ENCODE results near the gene KRTAP5-4. TPM values are rescaled to one million over a fixed set of nuclear protein-coding genes. Genes with fewer than 3 reads are reported as not detected.
"Not testable (repeated sequence)": the region's sequence is repeated elsewhere in the genome, so short reads cannot be mapped to it uniquely, and the experiment has no call there.

Gene KRTAP5-4
- total and polyA plus RNA-seq, 11 donors, result not detected

DNA sequence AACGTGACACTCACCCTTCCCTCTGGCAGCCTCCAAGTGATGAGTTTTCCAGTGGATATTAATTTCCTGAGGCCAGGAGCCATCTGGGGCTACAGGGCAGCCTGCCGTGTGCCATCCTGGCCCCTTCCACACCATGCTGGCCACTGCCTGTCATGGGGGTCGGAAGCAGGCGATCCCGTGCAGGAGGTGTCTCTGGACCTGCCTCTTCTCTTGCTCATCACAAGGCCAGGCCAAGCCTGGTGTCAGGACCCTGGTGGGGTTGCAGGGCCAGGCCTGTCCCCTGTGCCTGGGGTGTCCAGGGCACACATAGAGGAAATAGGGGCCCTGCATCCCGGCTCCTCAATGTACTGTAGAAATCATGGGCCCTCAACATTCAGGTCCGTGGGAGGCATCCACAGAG is 17.2 kb downstream of the KRTAP5-4 start:
- H3K27ac ChIP-seq, result no peak overlapping the region
- H3K9me3 ChIP-seq, result no peaks in the 10 kb centered on the region
- no peak overlapping the region for H3K4me3 ChIP-seq
- peaks cover 0 to 10% (median 0%) of the 10 kb centered on the region in 12 donors for H3K4me1 ChIP-seq
- ATAC-seq (no peak), DNase-seq (no peak)
- H3K27me3 ChIP-seq, result peaks cover 0 to 27% (median 5%) of the 10 kb centered on the region in 9 donors
- H3K36me3 ChIP-seq, result no peaks in the 10 kb centered on the region
- no peak for TF ChIP-seq POLR2A (IDR thresholded peaks at IDR 0.05)
- TF ChIP-seq, protein P1, sequence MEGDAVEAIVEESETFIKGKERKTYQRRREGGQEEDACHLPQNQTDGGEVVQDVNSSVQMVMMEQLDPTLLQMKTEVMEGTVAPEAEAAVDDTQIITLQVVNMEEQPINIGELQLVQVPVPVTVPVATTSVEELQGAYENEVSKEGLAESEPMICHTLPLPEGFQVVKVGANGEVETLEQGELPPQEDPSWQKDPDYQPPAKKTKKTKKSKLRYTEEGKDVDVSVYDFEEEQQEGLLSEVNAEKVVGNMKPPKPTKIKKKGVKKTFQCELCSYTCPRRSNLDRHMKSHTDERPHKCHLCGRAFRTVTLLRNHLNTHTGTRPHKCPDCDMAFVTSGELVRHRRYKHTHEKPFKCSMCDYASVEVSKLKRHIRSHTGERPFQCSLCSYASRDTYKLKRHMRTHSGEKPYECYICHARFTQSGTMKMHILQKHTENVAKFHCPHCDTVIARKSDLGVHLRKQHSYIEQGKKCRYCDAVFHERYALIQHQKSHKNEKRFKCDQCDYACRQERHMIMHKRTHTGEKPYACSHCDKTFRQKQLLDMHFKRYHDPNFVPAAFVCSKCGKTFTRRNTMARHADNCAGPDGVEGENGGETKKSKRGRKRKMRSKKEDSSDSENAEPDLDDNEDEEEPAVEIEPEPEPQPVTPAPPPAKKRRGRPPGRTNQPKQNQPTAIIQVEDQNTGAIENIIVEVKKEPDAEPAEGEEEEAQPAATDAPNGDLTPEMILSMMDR (IDR thresholded peaks at IDR 0.05), result no peak
- intact Hi-C loops (cut with DNase I), result no loop called here
- 76 to 87% (median 83%) methylated on average over 1 to 7 of the region's 7 CpGs for WGBS, 4 donors

DNA sequence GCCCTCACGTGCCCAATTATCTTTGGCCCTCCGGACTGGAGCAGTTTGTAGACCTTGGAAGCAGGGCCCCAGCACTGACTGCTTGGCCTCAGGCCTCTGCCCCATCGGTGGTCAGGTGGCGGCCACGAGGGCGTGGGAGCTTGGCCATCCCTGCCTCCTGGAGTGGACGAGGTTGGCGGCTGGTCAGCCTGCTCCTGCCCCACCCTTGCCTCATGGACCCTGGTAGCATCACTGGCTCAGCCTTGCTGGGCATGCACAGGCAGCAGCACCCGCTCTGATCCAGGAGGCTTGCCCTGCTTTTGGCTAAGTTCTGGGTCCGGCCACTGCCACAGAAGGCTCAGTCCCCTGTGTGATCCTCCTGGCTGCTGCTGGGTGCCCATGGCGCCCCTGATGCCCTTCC is 17.8 kb downstream of the KRTAP5-4 start:
- 91 to 95% (median 93%) methylated on average over 11 of the region's 11 CpGs for WGBS, 4 donors
- Histone ChIP-seq H3K27me3 (peaks cover 0 to 27% (median 5%) of the 10 kb centered on the region in 9 donors), H3K4me3 (no peak overlapping the region), H3K9me3 (no peaks in the 10 kb centered on the region), H3K4me1 (peaks cover 0 to 10% (median 0%) of the 10 kb centered on the region in 12 donors), H3K27ac (no peak overlapping the region), H3K36me3 (no peaks in the 10 kb centered on the region)
- no peak for TF ChIP-seq POLR2A (IDR thresholded peaks at IDR 0.05)
- TF ChIP-seq, protein P1 (IDR thresholded peaks at IDR 0.05), result no peak
- no peak for DNase-seq
- intact Hi-C loops (cut with DNase I), result no loop called here
- ATAC-seq, result peak in 1 of 4 donors; percentile 10

DNA sequence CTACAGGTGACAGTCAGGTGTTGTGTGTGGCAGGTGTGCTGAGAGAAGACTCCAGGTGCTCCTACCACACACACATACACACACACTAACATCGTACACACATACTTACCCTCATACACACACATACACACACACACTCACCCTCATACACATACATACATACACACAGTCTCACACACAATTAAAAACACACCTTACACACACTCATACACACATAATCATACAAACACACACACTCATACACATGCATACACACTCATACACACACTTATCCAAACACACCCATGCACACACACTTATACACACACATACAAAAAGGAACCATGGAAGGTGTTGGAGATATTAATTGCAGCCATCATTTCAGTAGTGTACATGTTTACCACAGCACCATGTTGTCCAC is 18.3 kb downstream of the KRTAP5-4 start:
- H3K4me3 ChIP-seq, result no peak overlapping the region
- H3K9me3 ChIP-seq, result no peaks in the 10 kb centered on the region
- WGBS, 4 donors, result 78 to 87% (median 84%) methylated on average over 1 of the region's 1 CpG
- no peak for DNase-seq
- intact Hi-C loops (cut with DNase I), result no loop called here
- no peaks in the 10 kb centered on the region for H3K36me3 ChIP-seq
- ATAC-seq, result no peak
- TF ChIP-seq, protein P1 (IDR thresholded peaks at IDR 0.05), result no peak
- H3K27me3 ChIP-seq, result peaks cover 0 to 27% (median 5%) of the 10 kb centered on the region in 9 donors
- H3K4me1 ChIP-seq, result peaks cover 0 to 9% (median 0%) of the 10 kb centered on the region in 12 donors
- no peak overlapping the region for H3K27ac ChIP-seq

DNA sequence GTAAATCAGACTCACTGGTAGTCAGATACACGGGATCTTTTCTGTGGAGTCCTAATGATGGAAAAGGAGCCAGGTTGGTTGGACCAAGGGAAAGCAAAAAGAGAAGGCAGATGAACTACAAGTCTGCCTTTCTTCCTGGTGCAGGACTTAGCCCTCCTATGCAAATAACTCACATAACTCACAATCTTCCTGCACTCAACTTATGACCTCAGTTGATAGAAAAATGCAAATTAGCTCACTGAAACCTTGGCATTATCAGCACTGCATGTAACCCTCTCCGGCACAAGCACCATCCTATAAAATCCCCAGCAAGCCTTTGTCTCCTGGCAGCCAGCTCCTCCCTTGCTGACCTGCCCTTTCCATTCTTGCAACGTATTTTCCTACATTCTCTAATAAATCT is 20.3 kb downstream of the KRTAP5-4 start:
- DNase-seq; H3K9me3 ChIP-seq; H3K36me3 ChIP-seq; H3K4me1 ChIP-seq; intact Hi-C loops (cut with DNase I); H3K4me3 ChIP-seq; ATAC-seq; H3K27ac ChIP-seq: not testable (repeated sequence)
- 56 to 87% (median 74%) methylated on average over 3 of the region's 3 CpGs for WGBS, 4 donors
- H3K27me3 ChIP-seq, result peaks cover 0 to 21% (median 5%) of the 10 kb centered on the region in 9 donors

DNA sequence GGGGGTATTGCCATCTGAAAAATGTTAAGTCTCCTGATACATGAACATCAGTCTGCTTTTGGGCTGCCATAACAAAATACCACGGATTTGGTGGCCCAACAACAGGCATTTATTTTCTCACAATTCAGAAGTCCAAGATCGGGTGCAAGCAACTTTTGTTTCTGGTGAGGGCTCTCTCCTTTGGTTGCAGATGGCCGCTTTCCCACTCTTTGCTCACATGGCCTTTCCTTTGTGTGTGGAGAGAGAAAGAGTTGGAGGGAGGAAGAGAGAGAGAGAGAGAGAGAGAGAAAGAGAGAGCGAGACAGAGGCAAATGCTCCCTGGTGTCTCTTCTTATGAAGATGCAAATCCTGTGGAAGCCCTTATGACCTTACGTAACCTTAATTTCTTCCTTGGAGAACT is 21.3 kb downstream of the KRTAP5-4 start:
- Histone ChIP-seq H3K4me1 (peaks cover 0 to 5% (median 0%) of the 10 kb centered on the region in 12 donors), H3K36me3 (no peaks in the 10 kb centered on the region), H3K4me3 (no peak overlapping the region), H3K27ac (no peak overlapping the region), H3K27me3 (peaks cover 0 to 20% (median 5%) of the 10 kb centered on the region in 9 donors), H3K9me3 (no peaks in the 10 kb centered on the region)
- intact Hi-C loops (cut with DNase I), result no loop called here
- ATAC-seq (no peak), DNase-seq (no peak)
- no peak for TF ChIP-seq POLR2A (IDR thresholded peaks at IDR 0.05)
- TF ChIP-seq, protein P1 (IDR thresholded peaks at IDR 0.05), result no peak
- WGBS, 4 donors, result 76 to 82% (median 80%) methylated on average over 5 of the region's 5 CpGs
